Measurements from ENCODE around the gene LITAFD.

GRCh38 chr16:8878523-8878911 is 3.6 kb upstream of the LITAFD start:
- TF ChIP-seq EZH2phosphoT487 (IDR thresholded peaks at IDR 0.05; ENCODE audit: insufficient read depth, low read depth) (no peak), EZH2 (IDR thresholded peaks at IDR 0.05; ENCODE audit: insufficient read depth, poor library complexity, severe bottlenecking) (no peak)

Data from GM23248 (cell line).